GM23338 (cell line): ENCODE data around the gene ISG20. TPM values are rescaled to one million over a fixed set of nuclear protein-coding genes. Genes with fewer than 3 reads are reported as not detected.

ENCODE experiments used
- ATAC-seq: fragments of 200-7000 bp; cut with Tn5 transposase; 3 replicates; pipeline ENCODE4 v1.9.1; 2020
- DNase-seq: peaks from one replicate; pipeline ENCODE4 v3.0.0-alpha.2; 2015; ENCODE audit warnings: low spot score
- H2AFZ ChIP-seq: fragments of 200-600 bp; sonication (generic); 2 replicates; pipeline ENCODE4 v1.8.0; 2016; ENCODE audit warnings: antibody characterized with exemption, mild to moderate bottlenecking, moderate library complexity
- H3F3A ChIP-seq: fragments of 200-600 bp; sonication (generic); replicated peaks from 2 replicates; pipeline ENCODE4 v1.8.0; 2017; ENCODE audit warnings: antibody characterized with exemption, mixed run types, low read depth
- H3K27ac ChIP-seq: fragments of 200-600 bp; sonication (generic); 2 replicates; pipeline ENCODE4 v1.6.1; 2016; ENCODE audit warnings: low read depth
- H3K27me3 ChIP-seq: fragments of 200-600 bp; sonication (generic); 2 replicates; pipeline ENCODE4 v1.8.0; 2016; ENCODE audit warnings: mild to moderate bottlenecking, mixed run types, moderate library complexity; ENCODE audit not compliant: insufficient read depth
- H3K36me3 ChIP-seq: fragments of 200-600 bp; sonication (generic); 2 replicates; pipeline ENCODE4 v1.8.0; 2016; ENCODE audit warnings: mild to moderate bottlenecking; ENCODE audit not compliant: insufficient read depth
- H3K4me1 ChIP-seq: fragments of 200-600 bp; sonication (generic); 2 replicates; pipeline ENCODE4 v1.8.0; 2016; ENCODE audit warnings: mild to moderate bottlenecking, moderate library complexity; ENCODE audit not compliant: insufficient read depth
- H3K4me2 ChIP-seq: fragments of 200-600 bp; sonication (generic); 2 replicates; pipeline ENCODE4 v1.7.1; 2017; ENCODE audit warnings: mixed run types
- H3K4me3 ChIP-seq: fragments of 200-600 bp; sonication (generic); 2 replicates; pipeline ENCODE4 v1.6.1; 2016; ENCODE audit warnings: mixed run types
- H3K79me2 ChIP-seq: fragments of 200-600 bp; sonication (generic); replicated peaks from 2 replicates; pipeline ENCODE4 v1.8.0; 2017; ENCODE audit warnings: mild to moderate bottlenecking; ENCODE audit not compliant: insufficient read depth
- H3K9me2 ChIP-seq: fragments of 200-600 bp; sonication (generic); 2 replicates; pipeline ENCODE4 v1.8.0; 2017; ENCODE audit not compliant: insufficient read depth
- H4K20me1 ChIP-seq: fragments of 200-600 bp; sonication (generic); replicated peaks from 2 replicates; pipeline ENCODE4 v1.8.0; 2017; ENCODE audit warnings: mild to moderate bottlenecking; ENCODE audit not compliant: insufficient read depth
- H3K27ac Mint-ChIP-seq: 2 replicates; pipeline ENCODE4 v1.8.0; 2020; ENCODE audit warnings: inconsistent platforms, mild to moderate bottlenecking, moderate library complexity, mixed read lengths
- H3K27me3 Mint-ChIP-seq: 3 replicates; pipeline ENCODE4 v1.8.0; 2022; ENCODE audit warnings: low read depth, mild to moderate bottlenecking, moderate library complexity, mixed read lengths, inconsistent platforms; ENCODE audit not compliant: insufficient read depth, poor library complexity
- H3K36me3 Mint-ChIP-seq: 3 replicates; pipeline ENCODE4 v1.8.0; 2021; ENCODE audit warnings: low read depth, mild to moderate bottlenecking, inconsistent platforms, moderate library complexity, mixed read lengths
- H3K4me1 Mint-ChIP-seq: 3 replicates; pipeline ENCODE4 v1.8.0; 2020; ENCODE audit warnings: mild to moderate bottlenecking, inconsistent platforms, mixed read lengths
- H3K4me3 Mint-ChIP-seq: 3 replicates; pipeline ENCODE4 v1.8.0; 2021; ENCODE audit warnings: moderate library complexity, mild to moderate bottlenecking, inconsistent platforms, mixed read lengths
- H3K9me3 Mint-ChIP-seq: 3 replicates; pipeline ENCODE4 v1.8.0; 2020; ENCODE audit warnings: moderate library complexity, mild to moderate bottlenecking, inconsistent platforms, mixed read lengths
- CREB1 ChIP-seq: fragments of 250-450 bp; sonication (Bioruptor Pico); IDR thresholded peaks from 2 replicates; pipeline ENCODE4 v1.5.0; 2020; ENCODE audit warnings: low read depth, mild to moderate bottlenecking, moderate library complexity
- EZH2 ChIP-seq: fragments of 200-600 bp; sonication (generic); IDR thresholded peaks from one replicate; pipeline ENCODE4 v1.8.0; 2017; ENCODE audit warnings: antibody characterized with exemption, mild to moderate bottlenecking, low read depth; ENCODE audit not compliant: unreplicated experiment
- JUNB ChIP-seq: IDR thresholded peaks from one replicate; pipeline ENCODE4 v1.6.1; 2016; ENCODE audit warnings: antibody characterized with exemption; ENCODE audit not compliant: unreplicated experiment
- POLR2AphosphoS5 ChIP-seq: IDR thresholded peaks from 2 replicates; pipeline ENCODE4 v1.6.1; 2016; ENCODE audit warnings: antibody characterized with exemption, low read depth
- ZNF114 ChIP-seq: fragments of 250-450 bp; sonication (Bioruptor Pico); IDR thresholded peaks from 2 replicates; pipeline ENCODE4 v1.5.0; 2020; ENCODE audit warnings: mild to moderate bottlenecking, moderate library complexity
- ZNF462 ChIP-seq: fragments of 250-450 bp; sonication (Bioruptor Pico); IDR thresholded peaks from 2 replicates; pipeline ENCODE4 v1.5.0; 2020; ENCODE audit warnings: mild to moderate bottlenecking, moderate library complexity
- polyA plus RNA-seq: library from polyadenylated mRNA; unstranded; fragments of >200 nt; fragmentation: Nextera tagmentation; extraction: Ambion mirVana; gene quantifications from 2 replicates; pipeline ENCODE4 v1.2.1, GENCODE V29; 2016
- total RNA-seq: library from RNA; depleted of rRNA; stranded (reverse); fragments of >200 nt; shearing (Covaris generic); gene quantifications from 2 replicates; pipeline ENCODE4 v1.2.3, GENCODE V29; 2014
- TF ChIP-seq, protein P1 (sequence below): IDR thresholded peaks from 2 replicates; pipeline ENCODE4 v1.6.1; 2016; ENCODE audit warnings: antibody characterized with exemption

Gene ISG20
- total and polyA plus RNA-seq, 2 experiments from 2014 or later, result 3.2 to 3.7 TPM

GRCh38 chr15:88703533-88703932 is 64.7 kb downstream of the ISG20 start (continued):
- TF ChIP-seq ZNF462 (no peak), POLR2AphosphoS5 (no peak), JUNB (no peak)
- TF ChIP-seq, protein P1, sequence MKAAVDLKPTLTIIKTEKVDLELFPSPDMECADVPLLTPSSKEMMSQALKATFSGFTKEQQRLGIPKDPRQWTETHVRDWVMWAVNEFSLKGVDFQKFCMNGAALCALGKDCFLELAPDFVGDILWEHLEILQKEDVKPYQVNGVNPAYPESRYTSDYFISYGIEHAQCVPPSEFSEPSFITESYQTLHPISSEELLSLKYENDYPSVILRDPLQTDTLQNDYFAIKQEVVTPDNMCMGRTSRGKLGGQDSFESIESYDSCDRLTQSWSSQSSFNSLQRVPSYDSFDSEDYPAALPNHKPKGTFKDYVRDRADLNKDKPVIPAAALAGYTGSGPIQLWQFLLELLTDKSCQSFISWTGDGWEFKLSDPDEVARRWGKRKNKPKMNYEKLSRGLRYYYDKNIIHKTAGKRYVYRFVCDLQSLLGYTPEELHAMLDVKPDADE, result no peak

- H3K4me3 Mint-ChIP-seq, result peak overlapping the region; percentile 77
- H3K27ac Mint-ChIP-seq, result no peak overlapping the region
- no peaks in the 10 kb centered on the region; the same call in 1 of the 2 replicates for H3K4me1 ChIP-seq
- ATAC-seq (peak; percentile 67), DNase-seq (peak; percentile 71)
- H3K36me3 ChIP-seq, result no peaks in the 10 kb centered on the region
- H3K4me2 ChIP-seq, result peak overlapping the region; percentile 97
- no peaks in the 10 kb centered on the region for H3K9me2 ChIP-seq
- H3K27ac ChIP-seq, result no peak overlapping the region
- peak overlapping the region; percentile 100 for H2AFZ ChIP-seq
- H3K27me3 Mint-ChIP-seq, result peaks cover 23% of the 10 kb centered on the region
- TF ChIP-seq ZNF114 (CRISPR knock-in tag), result no peak
- TF ChIP-seq EZH2, result no peak
- no peak for TF ChIP-seq CREB1
- H3F3A ChIP-seq, result peaks cover 7% of the 10 kb centered on the region; the same call in 1 of the 2 replicates
- H3K4me3 ChIP-seq, result peak overlapping the region; percentile 82
- peaks cover 9% of the 10 kb centered on the region; the same call in 2 of the 3 replicates for H3K4me1 Mint-ChIP-seq
- no peaks in the 10 kb centered on the region for H3K9me3 Mint-ChIP-seq
- H3K36me3 Mint-ChIP-seq, result no peaks in the 10 kb centered on the region
- H3K79me2 ChIP-seq, result no peaks in the 10 kb centered on the region
- H4K20me1 ChIP-seq, result no peaks in the 10 kb centered on the region
- peaks cover 38% of the 10 kb centered on the region for H3K27me3 ChIP-seq
Measured at GRCh38 chr15:88704791-88705768, 66.3 kb downstream of the ISG20 start.
